ENCODE measurements around the gene IQSEC1. TPM values are rescaled to one million over a fixed set of nuclear protein-coding genes. Genes with fewer than 3 reads are reported as not detected.
A peak's percentile ranks its signal among the peaks of the same experiment; 100 is the strongest.

Gene IQSEC1
- total and polyA plus RNA-seq, 9 of the 15 experiments (the other 6 are each of a cell fraction or from before 2014, with no cell fraction given): 0.56 to 39.0 (median 6.8) TPM

GRCh38 chr3:13011573-13012220, 61.5 kb downstream of the IQSEC1 start (continued):
- TF ChIP-seq FOSL1 (tag; conservative IDR thresholded peaks at IDR 0.05): no peak

DNA sequence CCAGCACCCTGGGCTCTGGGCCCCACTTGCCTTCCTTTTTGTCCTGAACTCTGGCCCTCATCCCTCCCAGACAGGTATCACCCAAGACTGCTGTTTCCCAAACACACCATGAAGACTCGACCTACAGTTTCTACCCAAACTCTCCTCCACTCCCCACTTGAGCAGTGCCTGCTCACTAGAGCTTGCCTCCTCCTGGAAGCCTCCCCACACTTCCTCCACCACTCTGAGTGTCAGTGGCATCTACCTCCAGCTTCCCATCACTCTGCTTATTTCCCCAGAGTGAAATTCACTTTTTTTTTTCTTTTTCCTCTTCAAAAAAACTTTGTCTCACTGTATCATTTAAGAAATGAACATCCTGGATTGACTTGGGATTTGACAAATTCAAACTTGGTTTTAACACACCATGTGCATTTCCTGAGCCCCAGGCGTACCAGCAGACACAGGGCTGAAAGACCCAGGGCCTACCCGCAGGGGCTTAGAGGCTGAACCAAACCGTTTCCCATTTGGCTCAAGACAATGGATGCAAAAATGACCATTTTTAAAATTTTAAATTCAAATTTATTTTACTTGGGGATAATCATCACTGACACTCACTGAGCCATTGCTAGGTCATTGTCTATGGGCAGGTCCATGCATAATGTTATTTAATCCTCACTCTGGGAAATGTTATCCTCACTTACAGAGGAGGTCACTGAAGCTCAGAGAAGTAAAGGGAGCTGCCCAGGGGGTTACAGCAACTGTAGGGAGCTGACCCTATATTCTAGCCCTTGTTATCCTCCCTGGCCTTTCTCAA, 62.3 kb downstream of the IQSEC1 start:
- 50% methylated on average over 4 of the region's 4 CpGs for whole genome bisulfite sequencing (ENCODE audit: insufficient coverage, low coverage, missing lambda C conversion rate)
- ATAC-seq (no peak), FAIRE-seq (no peak), DNase-seq (ENCODE audit: extremely low read depth in 1 of 4, low spot score in 3 of 4) (no peak)
- H3K36me3 ChIP-seq (ENCODE audit: control insufficient read depth, insufficient read depth, low read length): no peaks in the 10 kb centered on the region
- intact Hi-C loops (cut with micrococcal nuclease): no loop called here
- ChIA-PET CTCF (ENCODE audit: low intra/inter-chr PET ratio) (no interaction called here), POLR2A (interaction anchor here (0.5 to 2.5 kb wide), 6 partner anchors 11 to 657 kb away, joined by 3 to 9 read pairs (median 3); no protein-coding TSS in a partner anchor)
- no peaks in the 10 kb centered on the region for H3K9me1 ChIP-seq (ENCODE audit: control insufficient read depth, insufficient read depth, low read length)
- TF ChIP-seq CREBBP (IDR thresholded peaks at IDR 0.05; ENCODE audit: low read depth, low read length): no peak
- no peak for TF ChIP-seq ZNF282 (CRISPR knock-in tag; IDR thresholded peaks at IDR 0.05)
- no peak for TF ChIP-seq ETS2 (tag; IDR thresholded peaks at IDR 0.05; ENCODE audit: borderline replicate concordance, poor library complexity, severe bottlenecking)
- TF ChIP-seq ZNF75A (CRISPR knock-in tag; IDR thresholded peaks at IDR 0.05): no peak
- no peak for TF ChIP-seq PTTG1 (tag; IDR thresholded peaks at IDR 0.05; ENCODE audit: low read depth)
- no peak for TF ChIP-seq COPS2 (conservative IDR thresholded peaks at IDR 0.05)
- peak; percentile 90 for TF ChIP-seq ZFP36 (IDR thresholded peaks at IDR 0.05; ENCODE audit: low read depth, low read length, partially characterized antibody)
- TF ChIP-seq TCF7L2 (IDR thresholded peaks at IDR 0.05; ENCODE audit: low read depth, low read length): no peak
- in situ Hi-C loops (cut with MboI): no loop called here
- no peaks in the 10 kb centered on the region for H3K27me3 ChIP-seq (ENCODE audit: control insufficient read depth in 2 of 2, insufficient read depth in 2 of 2, low read length in 2 of 2)
- H3K9ac ChIP-seq (ENCODE audit: insufficient read depth in 1 of 2, low read depth in 2 of 2, low read length in 2 of 2): peak overlapping the region in 1 of 2 experiments; percentile 11; a peak in 1 of 4 replicates
- H3K4me2 ChIP-seq (ENCODE audit: insufficient read depth, low read length): no peak overlapping the region
- H3K27ac ChIP-seq (ENCODE audit: extremely low read depth, low read depth, low read length): peak overlapping the region; percentile 38; the same call in 1 of the 3 replicates
- 0 out of 2 replicates have a peak, but pooled peaks cover 4% of the 10 kb centered on the region for H4K20me1 ChIP-seq (replicated peaks; ENCODE audit: control insufficient read depth, insufficient read depth, low read length)
- no peak overlapping the region for H3K4me3 ChIP-seq
- H3K9me3 ChIP-seq (replicated peaks; ENCODE audit: control insufficient read depth, insufficient read depth, low read depth, low read length): no peaks in the 10 kb centered on the region
- H3K4me1 ChIP-seq (replicated peaks in 1 of 2; ENCODE audit: control insufficient read depth in 2 of 2, insufficient read depth in 2 of 2, low read length in 2 of 2): peaks cover 76 to 85% of the 10 kb centered on the region in 2 experiments
- no TSS peak for BruUV-seq (replicated peaks)
- peak overlapping the region; percentile 69 for H2AFZ ChIP-seq (ENCODE audit: low read depth, low read length)
- H3K79me2 ChIP-seq (ENCODE audit: control insufficient read depth, insufficient read depth, low read length): no peaks in the 10 kb centered on the region
